ENCODE results near the gene TEFM.
"Not testable (repeated sequence)": the region's sequence is repeated elsewhere in the genome, so short reads cannot be mapped to it uniquely, and the experiment has no call there.

TEFM gene, protein sequence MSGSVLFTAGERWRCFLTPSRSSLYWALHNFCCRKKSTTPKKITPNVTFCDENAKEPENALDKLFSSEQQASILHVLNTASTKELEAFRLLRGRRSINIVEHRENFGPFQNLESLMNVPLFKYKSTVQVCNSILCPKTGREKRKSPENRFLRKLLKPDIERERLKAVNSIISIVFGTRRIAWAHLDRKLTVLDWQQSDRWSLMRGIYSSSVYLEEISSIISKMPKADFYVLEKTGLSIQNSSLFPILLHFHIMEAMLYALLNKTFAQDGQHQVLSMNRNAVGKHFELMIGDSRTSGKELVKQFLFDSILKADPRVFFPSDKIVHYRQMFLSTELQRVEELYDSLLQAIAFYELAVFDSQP

DNA sequence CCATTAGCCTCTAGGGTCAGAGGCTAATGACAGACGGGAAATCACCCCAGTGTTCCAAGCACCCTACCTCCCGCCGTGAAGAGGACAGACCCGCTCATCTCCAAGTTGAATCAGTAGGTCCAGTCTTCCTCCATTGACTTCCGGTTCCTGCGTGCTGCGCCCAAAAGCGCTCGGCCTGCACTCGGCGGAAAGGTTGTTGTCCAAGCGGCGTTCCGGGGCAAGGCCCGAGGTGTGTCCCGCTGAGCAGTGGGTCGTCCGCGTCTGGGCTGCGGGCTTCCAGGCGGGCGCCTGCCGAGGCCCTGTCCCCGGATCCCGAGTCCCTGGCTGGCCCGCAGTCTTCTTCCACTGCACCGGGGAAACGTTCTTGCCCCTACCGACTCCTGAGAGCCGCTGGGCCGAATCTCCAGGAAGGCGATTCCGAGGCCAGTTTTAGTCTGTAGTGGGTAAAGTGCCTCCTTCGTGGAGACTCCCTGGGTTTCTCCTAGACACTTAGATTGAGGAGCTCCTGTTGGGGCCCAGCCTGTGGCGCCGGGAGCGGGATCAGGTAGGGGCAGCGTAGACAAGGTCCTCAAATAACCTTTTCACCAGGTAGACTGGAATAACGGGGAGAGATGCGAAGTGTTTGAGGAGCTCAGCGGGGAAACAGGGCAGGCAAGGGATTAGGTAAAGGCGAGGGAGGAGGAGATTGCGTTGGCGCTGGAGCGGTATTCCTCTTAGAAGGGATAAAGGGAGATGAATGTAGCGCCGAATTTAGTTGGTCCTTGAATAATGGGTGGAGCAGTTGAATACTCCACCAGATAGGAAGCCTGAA lies at the start of gene TEFM:
Gene TEFM (minus strand): TSS at position 138 of the 811 bp plus-strand sequence. CDS start 40 bp downstream, at position 98.
- peak; percentile 84 for DNase-seq

- no peak for DNase-seq
Measured at GRCh38 chr17:30954046-30954830, 48.2 kb upstream of the TEFM start.

GRCh38 chr17:30952638-30953393 lies 46.8 kb upstream of the TEFM start:
- no peak for DNase-seq

DNA sequence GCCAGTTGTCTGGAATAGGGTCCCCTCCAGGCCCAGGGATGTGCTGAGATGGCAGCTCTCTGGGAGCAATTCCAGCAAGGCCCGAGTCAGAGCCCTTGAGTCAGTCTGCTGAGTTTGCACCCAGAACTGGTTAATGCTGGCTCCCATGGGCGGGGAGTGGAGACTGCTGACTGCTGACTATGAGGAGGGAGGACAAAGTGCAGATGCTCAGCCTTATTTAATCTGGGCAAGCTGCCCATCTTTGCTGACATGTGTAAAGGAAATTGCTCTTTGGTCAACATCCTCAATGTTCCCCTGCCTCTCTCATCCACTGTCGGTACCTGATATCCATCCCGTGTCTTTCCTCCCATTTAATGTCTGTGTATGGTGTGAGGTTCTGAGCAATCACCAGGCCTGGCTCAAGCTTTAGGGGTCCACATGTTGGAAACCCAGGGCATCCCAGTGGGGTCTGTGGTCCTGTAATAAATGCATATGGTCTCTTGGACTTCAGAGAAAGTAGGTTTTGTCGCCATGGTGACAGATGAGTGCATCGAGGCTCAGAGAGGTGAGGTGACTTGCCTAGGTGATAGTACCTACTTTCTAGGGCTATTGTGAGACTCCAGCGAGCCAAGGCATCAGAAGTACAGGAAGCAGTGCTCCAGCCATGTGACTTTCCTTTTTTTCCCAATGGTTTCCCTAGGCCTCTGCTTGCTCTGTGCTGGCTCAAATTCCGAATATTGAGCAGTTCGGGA lies 44.8 kb upstream of the TEFM start:
- no peak for DNase-seq

DNA sequence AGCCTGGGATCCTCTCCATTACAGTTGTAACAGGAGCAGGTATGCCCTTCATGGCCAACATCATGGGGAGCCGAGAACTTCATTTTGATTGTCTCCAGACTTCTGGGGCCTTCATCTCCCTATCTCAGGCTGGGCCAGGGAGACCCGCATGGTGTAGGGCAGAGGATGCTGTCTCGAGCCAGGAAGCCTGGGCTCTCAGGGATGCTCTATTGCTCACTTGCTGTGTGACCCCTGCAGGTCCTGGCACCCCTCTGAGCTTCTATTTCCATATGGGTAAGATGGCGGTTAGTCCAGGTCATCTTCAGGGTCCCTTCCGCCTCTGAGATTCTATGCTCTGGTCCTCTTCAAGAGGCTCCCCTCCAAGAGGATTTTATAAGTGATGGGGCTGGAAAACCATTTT lies 44.2 kb upstream of the TEFM start:
- DNase-seq: no peak

DNA sequence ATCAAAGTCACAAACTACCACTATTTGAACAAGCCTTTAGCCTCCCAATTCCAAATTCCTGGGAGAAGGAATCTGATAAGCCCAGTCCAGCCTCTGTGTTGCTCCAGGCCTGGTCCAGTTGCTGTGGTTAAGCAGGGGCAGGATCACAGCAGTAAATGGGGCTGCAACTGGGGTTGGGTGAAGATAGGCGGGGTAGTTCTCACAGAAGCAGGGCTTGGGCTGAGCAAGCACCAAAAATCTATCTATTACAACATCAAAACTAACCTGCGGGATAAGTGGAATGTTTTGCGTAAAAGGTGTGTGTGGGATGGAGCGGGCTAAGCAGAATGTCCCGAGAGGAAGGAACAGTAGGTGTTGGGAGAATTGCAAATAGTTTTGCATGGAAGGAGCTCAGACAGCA lies 41.8 kb upstream of the TEFM start:
- DNase-seq: no peak

GRCh38 chr17:30942308-30943079 lies 36.5 kb upstream of the TEFM start:
- DNase-seq: no peak

- DNase-seq: no peak
Measured at GRCh38 chr17:30939051-30939689, 33.1 kb upstream of the TEFM start.

- DNase-seq: no peak
Measured at GRCh38 chr17:30933966-30934365, 27.9 kb upstream of the TEFM start.

- not testable (repeated sequence) for DNase-seq
Measured at GRCh38 chr17:30931582-30931981, 25.5 kb upstream of the TEFM start.

DNA sequence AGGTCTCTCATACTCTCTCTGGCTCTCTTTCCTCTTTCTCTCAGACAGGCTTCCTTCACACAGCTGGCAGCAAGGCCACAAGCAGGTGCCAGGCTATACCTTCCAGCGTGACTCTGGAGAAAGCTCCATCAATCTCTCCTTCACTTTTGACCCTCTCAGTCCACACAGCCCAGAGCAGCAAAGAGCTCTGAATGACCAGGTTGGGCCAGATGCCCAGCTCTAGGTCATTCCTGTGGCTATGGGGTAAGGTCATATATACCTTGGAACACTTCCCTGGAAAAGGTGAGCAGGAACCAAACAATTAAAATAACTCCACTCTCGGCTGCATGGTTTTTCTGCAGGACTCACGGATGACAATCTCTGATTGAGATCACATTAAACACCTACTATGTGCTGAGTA lies 24.5 kb upstream of the TEFM start:
- DNase-seq: no peak

DNA sequence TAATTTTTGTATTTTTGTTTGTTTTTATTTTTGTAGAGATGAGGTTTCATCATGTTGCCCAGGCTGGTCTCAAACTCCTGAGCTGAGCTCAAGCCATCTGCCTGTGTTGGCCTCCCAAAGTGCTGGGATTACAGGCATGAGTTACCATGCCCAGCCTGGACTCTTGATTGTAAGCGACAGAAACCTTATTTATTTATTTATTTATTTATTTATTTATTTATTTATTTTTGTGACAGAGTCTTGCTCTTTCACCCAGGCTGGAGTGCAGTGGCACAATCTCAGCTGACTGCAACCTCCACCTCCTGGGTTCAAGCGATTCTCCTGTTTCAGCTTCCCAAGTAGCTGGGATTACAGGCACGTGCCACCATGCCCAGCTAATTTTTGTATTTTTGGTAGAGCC lies 23.8 kb upstream of the TEFM start:
- DNase-seq: not testable (repeated sequence)

GRCh38 chr17:30929081-30929633 lies 23.1 kb upstream of the TEFM start:
- no peak for DNase-seq

DNA sequence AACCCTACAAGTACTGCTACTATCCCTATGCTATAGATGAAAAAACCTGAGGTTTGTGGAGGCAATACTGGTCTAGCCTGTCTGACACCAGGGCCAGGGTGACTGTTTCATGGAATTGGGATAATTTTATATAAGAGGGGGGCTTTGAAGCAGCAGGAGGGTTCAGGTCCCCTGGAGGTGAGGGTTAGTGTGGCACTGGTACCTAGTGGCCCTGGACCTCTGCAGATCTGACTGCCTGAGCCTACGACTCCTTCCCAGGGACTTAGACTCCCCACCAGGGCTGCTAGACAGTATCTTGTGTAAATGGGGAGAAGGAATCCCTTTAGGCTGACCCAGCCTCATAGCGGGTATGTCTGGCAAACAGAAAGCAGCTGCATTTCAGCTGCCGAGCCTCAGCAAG lies 22.5 kb upstream of the TEFM start:
- no peak for DNase-seq

- no peak for DNase-seq
Measured at GRCh38 chr17:30927756-30928155, 21.7 kb upstream of the TEFM start.

- no peak for DNase-seq
Measured at GRCh38 chr17:30926516-30926915, 20.5 kb upstream of the TEFM start.

DNA sequence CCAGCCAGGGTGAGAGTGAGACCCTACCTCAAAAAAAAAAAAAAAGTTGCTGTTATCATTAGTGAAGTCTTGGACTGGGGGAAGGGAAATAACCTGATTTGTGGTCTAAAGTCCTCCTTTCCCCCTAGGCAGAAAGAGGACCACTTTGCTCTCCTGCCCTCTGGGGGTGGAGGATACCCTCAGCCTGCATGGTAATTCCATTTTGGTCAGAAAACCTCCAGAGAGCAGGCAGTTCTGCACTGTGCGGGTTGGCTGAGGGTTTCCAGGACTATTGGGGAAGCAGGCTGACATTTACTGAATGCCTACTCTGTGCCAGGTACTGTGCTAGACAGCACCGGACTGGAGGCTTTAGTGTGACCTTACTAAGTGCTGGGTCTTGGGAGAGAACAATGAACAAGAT lies 18.3 kb upstream of the TEFM start:
- no peak for DNase-seq

GRCh38 chr17:30922235-30923030 lies 16.4 kb upstream of the TEFM start:
- no peak for DNase-seq

GRCh38 chr17:30921544-30922196 lies 15.6 kb upstream of the TEFM start, which contains the start of gene ADAP2:
Gene ADAP2, plus strand, starts transcription at chr17:30921945. Its CDS starts 70 bp downstream, at chr17:30922015.
- no peak for DNase-seq
